Measurements from ENCODE around the gene DDX54.

DDX54 gene

DNA sequence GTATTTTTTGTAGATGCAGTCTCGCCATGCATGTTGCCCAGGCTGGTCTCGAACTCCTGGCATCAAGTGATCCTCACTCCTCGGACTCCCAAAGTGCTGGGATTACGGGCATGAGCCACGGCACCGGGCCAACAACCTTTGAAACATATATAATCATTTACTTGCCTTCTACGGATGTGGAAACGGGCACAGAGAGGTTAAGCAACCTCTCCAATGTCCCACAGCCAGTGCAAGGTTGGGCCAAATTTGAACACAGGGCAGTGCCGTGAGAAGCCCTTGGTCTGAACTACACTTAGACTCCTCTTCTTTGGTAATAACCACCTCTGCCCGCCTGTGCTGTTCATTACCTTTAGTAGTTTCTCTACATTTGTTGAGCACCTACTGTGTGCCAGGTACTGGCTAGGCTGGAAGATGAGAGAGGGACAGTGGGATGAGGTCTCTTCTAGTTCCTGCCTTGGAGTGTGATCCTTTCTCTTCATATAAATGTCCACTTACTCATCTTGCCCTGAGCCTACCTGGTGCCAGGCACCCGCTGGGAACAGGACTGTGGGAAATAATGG is 2.2 kb downstream of the DDX54 start:
- no peak for DNase-seq (ENCODE audit: low read depth)
- H3K4me3 ChIP-seq (ENCODE audit: low read depth, low read length) = no peak overlapping the region
- TF ChIP-seq, protein P1, sequence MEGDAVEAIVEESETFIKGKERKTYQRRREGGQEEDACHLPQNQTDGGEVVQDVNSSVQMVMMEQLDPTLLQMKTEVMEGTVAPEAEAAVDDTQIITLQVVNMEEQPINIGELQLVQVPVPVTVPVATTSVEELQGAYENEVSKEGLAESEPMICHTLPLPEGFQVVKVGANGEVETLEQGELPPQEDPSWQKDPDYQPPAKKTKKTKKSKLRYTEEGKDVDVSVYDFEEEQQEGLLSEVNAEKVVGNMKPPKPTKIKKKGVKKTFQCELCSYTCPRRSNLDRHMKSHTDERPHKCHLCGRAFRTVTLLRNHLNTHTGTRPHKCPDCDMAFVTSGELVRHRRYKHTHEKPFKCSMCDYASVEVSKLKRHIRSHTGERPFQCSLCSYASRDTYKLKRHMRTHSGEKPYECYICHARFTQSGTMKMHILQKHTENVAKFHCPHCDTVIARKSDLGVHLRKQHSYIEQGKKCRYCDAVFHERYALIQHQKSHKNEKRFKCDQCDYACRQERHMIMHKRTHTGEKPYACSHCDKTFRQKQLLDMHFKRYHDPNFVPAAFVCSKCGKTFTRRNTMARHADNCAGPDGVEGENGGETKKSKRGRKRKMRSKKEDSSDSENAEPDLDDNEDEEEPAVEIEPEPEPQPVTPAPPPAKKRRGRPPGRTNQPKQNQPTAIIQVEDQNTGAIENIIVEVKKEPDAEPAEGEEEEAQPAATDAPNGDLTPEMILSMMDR (IDR thresholded peaks at IDR 0.05; ENCODE audit: low read depth, low read length, missing control alignments) = no peak
- in situ Hi-C loops (cut with HindIII; ENCODE audit: low sequenced_read_pairs) = no loop called here

DNA sequence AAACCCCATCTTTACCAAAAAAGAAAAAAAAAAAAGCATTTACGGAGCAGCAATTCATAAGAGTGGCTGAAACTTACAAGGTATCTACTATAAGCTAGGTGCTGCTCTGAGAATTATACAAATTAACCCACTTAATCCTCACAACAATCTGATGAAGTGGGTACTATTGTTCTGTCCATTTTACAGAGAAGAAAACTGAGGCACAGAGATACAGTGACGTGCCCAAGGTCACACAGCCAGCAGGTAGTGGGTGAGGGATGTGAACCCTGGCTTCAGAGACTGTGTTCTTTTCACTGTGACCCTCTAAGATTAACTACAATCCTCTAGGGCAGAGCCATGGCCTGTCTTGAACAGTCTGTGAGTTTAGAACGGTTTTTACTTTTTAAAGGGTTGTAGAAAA is 3.3 kb downstream of the DDX54 start:
- DNase-seq (ENCODE audit: low read depth) = no peak
- in situ Hi-C loops (cut with HindIII; ENCODE audit: low sequenced_read_pairs) = no loop called here
- TF ChIP-seq, protein P1 (IDR thresholded peaks at IDR 0.05; ENCODE audit: low read depth, low read length, missing control alignments) = no peak
- no peak overlapping the region for H3K4me3 ChIP-seq (ENCODE audit: low read depth, low read length)

DNA sequence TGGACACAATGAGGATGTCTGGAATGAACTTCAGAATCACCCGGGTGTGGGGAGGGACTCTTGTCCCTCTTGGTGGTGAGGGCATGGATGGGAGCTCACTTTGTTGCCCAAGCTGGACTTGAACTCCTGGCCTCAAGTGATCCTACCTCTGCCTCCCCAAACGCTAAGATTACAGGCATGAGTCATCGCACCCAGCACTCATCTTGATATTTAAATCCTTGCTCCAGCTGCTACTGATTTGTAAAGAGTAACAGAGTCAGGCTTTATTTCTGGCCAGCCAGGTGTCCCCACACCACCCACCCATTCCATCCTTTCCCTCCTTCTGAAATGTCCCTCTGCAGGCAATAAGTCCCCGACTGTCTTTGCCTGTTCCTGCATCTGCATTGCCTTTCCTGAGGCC is 4.9 kb downstream of the DDX54 start:
- H3K4me3 ChIP-seq (ENCODE audit: low read depth, low read length) = no peak overlapping the region
- in situ Hi-C loops (cut with HindIII; ENCODE audit: low sequenced_read_pairs) = no loop called here
- TF ChIP-seq, protein P1 (IDR thresholded peaks at IDR 0.05; ENCODE audit: low read depth, low read length, missing control alignments) = no peak
- DNase-seq (ENCODE audit: low read depth) = no peak

GRCh38 chr12:113179023-113179422 is 6.3 kb downstream of the DDX54 start:
- in situ Hi-C loops (cut with HindIII; ENCODE audit: low sequenced_read_pairs) = no loop called here
- H3K4me3 ChIP-seq (ENCODE audit: low read depth, low read length) = no peak overlapping the region
- no peak for DNase-seq (ENCODE audit: low read depth)
- TF ChIP-seq, protein P1 (IDR thresholded peaks at IDR 0.05; ENCODE audit: low read depth, low read length, missing control alignments) = no peak

- H3K4me3 ChIP-seq (ENCODE audit: low read depth, low read length) = no peak overlapping the region
- DNase-seq (ENCODE audit: low read depth) = no peak
- in situ Hi-C loops (cut with HindIII; ENCODE audit: low sequenced_read_pairs) = loop anchor here (25.0 kb wide), 1 partner anchor 112 kb away; the partner anchor contains the start of gene DTX1
- TF ChIP-seq, protein P1 (IDR thresholded peaks at IDR 0.05; ENCODE audit: low read depth, low read length, missing control alignments) = peak; percentile 98
Measured at GRCh38 chr12:113174461-113175384, 10.6 kb downstream of the DDX54 start.

GRCh38 chr12:113173081-113173698 is 12.1 kb downstream of the DDX54 start:
- H3K4me3 ChIP-seq (ENCODE audit: low read depth, low read length) = no peak overlapping the region
- TF ChIP-seq, protein P1 (IDR thresholded peaks at IDR 0.05; ENCODE audit: low read depth, low read length, missing control alignments) = no peak
- in situ Hi-C loops (cut with HindIII; ENCODE audit: low sequenced_read_pairs) = loop anchor here (25.0 kb wide), 1 partner anchor 111 kb away; the partner anchor contains the start of gene DTX1
- no peak for DNase-seq (ENCODE audit: low read depth)

Data from astrocyte of the cerebellum (primary cell).